Tibial artery (tissue), 4 donors: ENCODE measurements around the gene COL7A1.

Source experiments
- DNase-seq, 2 donors: peaks; one replicate each; pipeline ENCODE4 v3.0.0-alpha.2; 2019
- H3K27ac ChIP-seq, 2 donors: fragments of 200-600 bp; sonication (generic) in 1 of 2; 1 replicate in 1 of 2; 2 replicates in 1 of 2; pipeline ENCODE4 v1.5.1; 2018 to 2019; ENCODE audit warnings: mild to moderate bottlenecking in 1 of 2
- H3K27me3 ChIP-seq, 2 donors: fragments of 200-600 bp; sonication (generic) in 1 of 2; one replicate each; pipeline versions ENCODE4 v1.5.1 to v1.6.0; 2016 to 2019
- H3K36me3 ChIP-seq, 3 donors: fragments of 200-600 bp; sonication (generic) in 2 of 3; one replicate each; pipeline ENCODE4 v1.5.1; 2016 to 2019; ENCODE audit warnings: mild to moderate bottlenecking in 2 of 3
- H3K4me1 ChIP-seq, 4 donors: fragments of 200-600 bp; sonication (generic) in 2 of 4; 1 replicate in 3 of 4; 2 replicates in 1 of 4; pipeline ENCODE4 v1.5.1; 2016 to 2019
- H3K4me3 ChIP-seq, 2 donors: fragments of 200-600 bp; sonication (generic) in 1 of 2; 1 replicate in 1 of 2; 2 replicates in 1 of 2; pipeline ENCODE4 v1.5.1; 2018 to 2019; ENCODE audit warnings: mild to moderate bottlenecking in 2 of 2
- H3K9me3 ChIP-seq, 3 donors: fragments of 200-600 bp; sonication (generic) in 1 of 3; one replicate each; pipeline ENCODE4 v1.5.1; 2016 to 2019
- intact Hi-C: fragments of 100-400 bp; cut with DNase I; formaldehyde crosslinking; loops from one replicate; pipeline ENCODE4 v1.15.0; 2023; ENCODE audit warnings: low total_unique reads
- TF ChIP-seq, protein P1 (sequence below), 2 experiments: fragments of 200-600 bp in 1 of 2; fragments of 450-650 bp in 1 of 2; IDR thresholded peaks; one replicate each; pipeline ENCODE4 v1.5.1; 2017 to 2019; ENCODE audit warnings: antibody characterized with exemption in 2 of 2, mild to moderate bottlenecking in 1 of 2, moderate library complexity in 1 of 2

COL7A1 gene

DNA sequence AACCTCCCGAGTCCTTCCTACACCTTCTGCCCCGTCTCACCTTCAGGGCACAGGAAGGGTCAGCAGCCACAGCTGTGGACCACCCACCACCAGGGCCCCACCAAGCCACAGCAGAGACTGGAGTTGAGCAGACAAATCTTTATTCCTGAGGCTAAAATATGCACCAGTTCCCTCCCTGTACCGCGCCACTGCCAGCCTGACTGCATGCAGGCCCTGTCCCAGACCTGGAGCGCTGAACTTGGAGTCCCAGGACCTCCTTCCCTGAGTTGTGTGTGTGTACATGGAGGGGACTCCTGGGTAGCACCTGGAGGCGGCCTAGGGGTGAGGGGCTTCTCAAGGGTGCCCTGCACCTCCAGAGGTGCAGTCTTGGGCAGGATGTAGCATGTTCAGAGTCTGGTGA lies 30.5 kb upstream of the COL7A1 start:
- DNase-seq, result no peak
- intact Hi-C loops, result no loop called here
- H3K36me3 ChIP-seq, result peaks cover 76 to 89% (median 82%) of the 10 kb centered on the region in 3 donors
- no peaks in the 10 kb centered on the region for H3K27me3 ChIP-seq
- H3K9me3 ChIP-seq, result no peaks in the 10 kb centered on the region
- peaks cover 0 to 10% (median 8%) of the 10 kb centered on the region in 4 donors for H3K4me1 ChIP-seq
- no peak overlapping the region for H3K4me3 ChIP-seq
- TF ChIP-seq, protein P1, sequence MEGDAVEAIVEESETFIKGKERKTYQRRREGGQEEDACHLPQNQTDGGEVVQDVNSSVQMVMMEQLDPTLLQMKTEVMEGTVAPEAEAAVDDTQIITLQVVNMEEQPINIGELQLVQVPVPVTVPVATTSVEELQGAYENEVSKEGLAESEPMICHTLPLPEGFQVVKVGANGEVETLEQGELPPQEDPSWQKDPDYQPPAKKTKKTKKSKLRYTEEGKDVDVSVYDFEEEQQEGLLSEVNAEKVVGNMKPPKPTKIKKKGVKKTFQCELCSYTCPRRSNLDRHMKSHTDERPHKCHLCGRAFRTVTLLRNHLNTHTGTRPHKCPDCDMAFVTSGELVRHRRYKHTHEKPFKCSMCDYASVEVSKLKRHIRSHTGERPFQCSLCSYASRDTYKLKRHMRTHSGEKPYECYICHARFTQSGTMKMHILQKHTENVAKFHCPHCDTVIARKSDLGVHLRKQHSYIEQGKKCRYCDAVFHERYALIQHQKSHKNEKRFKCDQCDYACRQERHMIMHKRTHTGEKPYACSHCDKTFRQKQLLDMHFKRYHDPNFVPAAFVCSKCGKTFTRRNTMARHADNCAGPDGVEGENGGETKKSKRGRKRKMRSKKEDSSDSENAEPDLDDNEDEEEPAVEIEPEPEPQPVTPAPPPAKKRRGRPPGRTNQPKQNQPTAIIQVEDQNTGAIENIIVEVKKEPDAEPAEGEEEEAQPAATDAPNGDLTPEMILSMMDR (IDR thresholded peaks at IDR 0.05), result no peak
- H3K27ac ChIP-seq, result no peak overlapping the region

DNA sequence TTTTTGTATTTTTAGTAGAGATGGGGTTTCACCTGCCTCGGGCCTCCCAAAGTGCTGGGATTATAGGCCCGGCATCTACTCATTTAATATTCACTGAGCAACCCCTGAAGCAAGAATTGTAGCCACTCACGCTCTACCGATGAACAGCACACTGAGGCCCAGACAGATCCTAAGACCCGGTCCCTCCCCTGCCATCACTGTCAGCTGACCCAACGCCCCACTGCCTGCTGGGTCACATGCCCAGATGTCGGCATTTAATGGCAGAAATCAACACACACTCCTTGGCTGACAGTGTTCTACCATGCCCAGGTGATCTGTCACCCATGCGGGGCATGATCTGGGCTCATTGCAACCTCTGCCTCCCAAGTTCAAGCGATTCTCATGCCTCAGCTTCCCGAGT lies 29.6 kb upstream of the COL7A1 start:
- TF ChIP-seq, protein P1 (IDR thresholded peaks at IDR 0.05), result no peak
- peaks cover 68 to 80% (median 73%) of the 10 kb centered on the region in 3 donors for H3K36me3 ChIP-seq
- H3K27me3 ChIP-seq, result no peaks in the 10 kb centered on the region
- H3K27ac ChIP-seq, result no peak overlapping the region
- no peaks in the 10 kb centered on the region for H3K9me3 ChIP-seq
- intact Hi-C loops, result no loop called here
- H3K4me3 ChIP-seq, result no peak overlapping the region
- DNase-seq, result no peak
- peaks cover 0 to 19% (median 16%) of the 10 kb centered on the region in 4 donors for H3K4me1 ChIP-seq

DNA sequence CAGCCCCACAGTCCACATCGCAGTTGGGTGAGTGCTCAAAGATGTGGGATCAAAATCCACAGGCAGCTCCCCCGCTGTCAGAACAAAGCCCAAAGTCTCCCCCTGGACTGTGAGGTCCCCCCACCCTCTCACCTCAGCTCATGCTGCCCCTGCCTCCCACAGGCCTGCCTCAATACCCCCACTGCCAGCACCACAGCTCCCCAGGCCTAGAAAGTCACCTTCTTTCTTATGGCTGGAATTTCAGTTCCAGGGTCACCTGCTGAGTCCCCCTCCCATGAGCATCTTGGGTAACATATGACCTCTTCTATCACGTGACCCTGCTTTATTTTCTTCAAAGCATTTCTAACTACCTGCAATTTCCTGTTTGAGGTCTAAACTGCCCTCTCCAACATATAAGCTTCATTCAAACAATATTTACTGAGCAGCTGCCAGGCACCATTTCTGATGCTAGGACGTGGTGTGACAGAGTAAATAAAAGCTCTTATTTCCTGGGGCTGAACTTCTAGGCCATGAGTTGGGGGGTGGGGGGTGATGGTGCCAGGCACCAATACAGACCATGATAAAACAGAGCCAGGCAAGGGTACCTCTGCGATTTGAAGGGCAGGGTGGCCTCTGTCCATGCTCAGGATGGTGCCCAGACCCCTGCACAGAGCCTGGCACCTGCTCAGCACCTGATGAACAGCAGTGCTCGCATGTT lies 28.9 kb upstream of the COL7A1 start:
- Histone ChIP-seq H3K4me3 (no peak overlapping the region), H3K4me1 (peaks cover 0 to 26% (median 24%) of the 10 kb centered on the region in 4 donors), H3K27me3 (no peaks in the 10 kb centered on the region), H3K9me3 (no peaks in the 10 kb centered on the region), H3K36me3 (peaks cover 60 to 73% (median 66%) of the 10 kb centered on the region in 3 donors), H3K27ac (no peak overlapping the region)
- no peak for DNase-seq
- TF ChIP-seq, protein P1 (IDR thresholded peaks at IDR 0.05), result no peak
- intact Hi-C loops, result no loop called here

DNA sequence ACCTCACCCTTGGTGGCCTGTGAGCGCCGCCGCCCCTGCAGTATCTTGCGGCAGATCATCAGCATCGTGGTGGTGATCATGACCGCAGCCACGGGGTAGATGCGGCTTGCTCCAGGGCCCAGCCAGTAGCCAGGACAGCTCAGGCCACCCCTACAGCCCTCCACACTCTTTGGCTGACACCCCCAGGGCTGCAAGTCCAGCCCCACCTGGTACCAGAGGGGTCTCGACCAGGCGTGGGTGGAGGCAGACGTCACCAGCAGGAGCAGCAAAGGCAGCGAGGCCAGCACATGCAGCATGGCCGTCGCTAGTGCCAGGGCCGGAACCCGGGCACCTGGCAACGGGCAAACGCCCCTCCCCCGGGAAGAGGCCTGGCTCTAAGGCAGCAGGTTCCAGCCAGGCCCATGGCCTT lies 26.3 kb upstream of the COL7A1 start, which contains the start of gene TMEM89:
TSS of gene TMEM89 (minus strand) at position 309 of the 409 bp plus-strand sequence. CDS start at position 296, 13 bp downstream.
- no peaks in the 10 kb centered on the region for H3K27me3 ChIP-seq
- intact Hi-C loops, result no loop called here
- TF ChIP-seq, protein P1 (IDR thresholded peaks at IDR 0.05), result no peak
- peaks cover 40 to 48% (median 40%) of the 10 kb centered on the region in 3 donors for H3K36me3 ChIP-seq
- DNase-seq, result no peak
- peak within 1 kb of the TSS; percentile 86 to 93 for H3K27ac ChIP-seq
- H3K4me1 ChIP-seq, result peaks cover 0 to 40% (median 30%) of the 10 kb centered on the region in 4 donors
- peaks cover 0 to 16% (median 13%) of the 10 kb centered on the region in 3 donors for H3K9me3 ChIP-seq
- no peak within 1 kb of the TSS for H3K4me3 ChIP-seq

DNA sequence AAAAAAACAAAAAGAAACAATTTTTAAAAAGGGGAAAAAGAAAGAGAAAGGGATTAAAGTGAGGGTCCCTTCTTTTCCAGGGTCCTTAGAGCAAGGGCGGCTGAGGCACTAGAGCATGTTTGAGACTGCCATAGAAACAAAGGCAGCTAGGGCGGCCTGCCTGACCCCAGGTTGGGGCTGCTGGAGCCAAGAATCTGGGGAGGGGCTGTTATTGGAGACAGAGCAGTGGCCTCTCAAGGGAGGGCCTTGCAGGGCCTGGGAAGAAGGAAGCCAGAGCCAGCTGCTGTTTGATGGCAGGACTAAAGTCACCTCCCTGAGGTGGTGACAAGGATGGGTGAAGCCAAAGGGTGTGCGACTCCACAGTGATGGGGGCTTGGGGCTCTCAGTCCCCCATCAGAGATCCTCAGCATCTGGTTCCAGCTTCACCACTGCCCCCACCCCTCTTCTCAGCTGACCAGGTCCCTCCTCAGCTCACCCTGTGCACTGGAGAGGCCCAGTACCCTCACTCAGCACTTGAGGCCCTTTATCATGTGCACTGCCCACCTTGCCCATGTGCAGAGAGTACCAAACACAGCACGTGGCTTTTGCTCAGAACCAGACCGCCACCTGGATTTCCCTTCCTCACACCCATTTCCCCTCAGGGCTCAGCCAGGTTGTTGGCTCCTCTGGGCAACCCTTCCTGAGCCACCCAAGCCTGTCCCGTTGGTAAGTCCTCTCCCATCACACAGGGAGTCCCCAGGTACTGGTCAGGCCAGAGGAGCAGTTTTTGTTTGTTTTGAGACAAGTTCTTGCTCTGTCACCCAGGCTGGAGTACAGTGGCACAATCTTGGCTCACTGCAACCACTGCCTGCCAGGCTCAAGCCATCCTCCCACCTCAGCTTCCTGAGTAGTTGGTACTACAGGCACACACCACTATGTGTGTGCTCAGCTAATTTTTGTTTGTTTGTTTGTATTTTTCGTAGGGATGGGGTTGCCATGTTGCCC lies 24.7 kb upstream of the COL7A1 start:
- DNase-seq, result no peak
- Histone ChIP-seq H3K27me3 (no peaks in the 10 kb centered on the region), H3K36me3 (peaks cover 24 to 32% (median 24%) of the 10 kb centered on the region in 3 donors), H3K4me3 (no peak overlapping the region), H3K4me1 (peaks cover 0 to 40% (median 30%) of the 10 kb centered on the region in 4 donors), H3K9me3 (peaks cover 0 to 18% (median 13%) of the 10 kb centered on the region in 3 donors), H3K27ac (peak overlapping the region; percentile 86 to 93)
- TF ChIP-seq, protein P1 (IDR thresholded peaks at IDR 0.05), result no peak
- intact Hi-C loops, result no loop called here
